ENCODE results near the gene PRDM11.
"Not testable (repeated sequence)": the region's sequence is repeated elsewhere in the genome, so short reads cannot be mapped to it uniquely, and the experiment has no call there.

The PRDM11 gene

DNA sequence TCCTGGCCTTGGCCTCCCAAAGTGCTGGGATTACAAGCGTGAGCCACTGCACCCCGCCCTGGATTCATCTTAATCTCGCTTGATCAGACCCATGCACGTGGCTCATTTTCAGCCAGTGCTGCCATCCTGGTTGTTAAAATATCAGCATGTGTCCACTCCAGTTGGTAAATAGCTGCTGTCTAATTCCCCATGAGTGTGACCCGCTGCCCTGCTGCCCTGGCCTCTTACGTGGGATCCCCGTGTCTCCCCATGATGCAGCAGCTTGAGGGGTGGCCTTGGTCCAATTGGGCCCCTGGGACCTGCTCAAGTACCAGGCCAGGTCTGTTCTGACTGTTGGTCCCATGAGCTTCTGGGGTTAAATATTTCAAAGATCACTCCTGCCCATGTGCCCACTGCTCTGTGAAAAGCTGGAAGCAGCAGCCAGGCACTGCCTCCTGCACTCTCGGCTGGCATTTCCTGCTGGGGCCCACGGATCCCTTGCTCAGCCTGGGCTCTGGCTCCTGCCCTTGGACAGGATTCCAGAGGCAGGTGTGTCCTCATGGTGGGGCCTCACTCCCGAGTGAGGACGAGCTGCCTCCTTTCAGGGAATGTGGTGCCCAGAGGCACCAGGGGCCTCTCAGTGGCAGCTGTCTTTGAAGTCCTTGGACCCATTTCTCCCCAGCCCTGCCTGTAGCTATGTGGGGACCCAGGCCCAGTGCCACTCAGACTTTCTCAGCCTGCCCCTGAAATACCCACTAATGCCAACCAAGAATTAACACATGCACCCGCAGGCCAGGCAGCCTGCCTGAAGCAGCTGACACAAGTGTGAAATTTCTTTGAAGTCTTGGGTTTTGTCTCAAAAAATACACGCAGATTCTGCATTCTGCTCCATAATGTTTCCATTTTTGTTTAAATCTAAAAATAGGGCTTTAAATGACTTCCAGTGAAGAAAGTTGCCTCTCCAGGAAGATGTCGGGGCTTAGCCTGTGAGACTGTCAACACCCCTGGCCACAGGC lies 38.1 kb upstream of the PRDM11 start:
- TF ChIP-seq, protein P1, sequence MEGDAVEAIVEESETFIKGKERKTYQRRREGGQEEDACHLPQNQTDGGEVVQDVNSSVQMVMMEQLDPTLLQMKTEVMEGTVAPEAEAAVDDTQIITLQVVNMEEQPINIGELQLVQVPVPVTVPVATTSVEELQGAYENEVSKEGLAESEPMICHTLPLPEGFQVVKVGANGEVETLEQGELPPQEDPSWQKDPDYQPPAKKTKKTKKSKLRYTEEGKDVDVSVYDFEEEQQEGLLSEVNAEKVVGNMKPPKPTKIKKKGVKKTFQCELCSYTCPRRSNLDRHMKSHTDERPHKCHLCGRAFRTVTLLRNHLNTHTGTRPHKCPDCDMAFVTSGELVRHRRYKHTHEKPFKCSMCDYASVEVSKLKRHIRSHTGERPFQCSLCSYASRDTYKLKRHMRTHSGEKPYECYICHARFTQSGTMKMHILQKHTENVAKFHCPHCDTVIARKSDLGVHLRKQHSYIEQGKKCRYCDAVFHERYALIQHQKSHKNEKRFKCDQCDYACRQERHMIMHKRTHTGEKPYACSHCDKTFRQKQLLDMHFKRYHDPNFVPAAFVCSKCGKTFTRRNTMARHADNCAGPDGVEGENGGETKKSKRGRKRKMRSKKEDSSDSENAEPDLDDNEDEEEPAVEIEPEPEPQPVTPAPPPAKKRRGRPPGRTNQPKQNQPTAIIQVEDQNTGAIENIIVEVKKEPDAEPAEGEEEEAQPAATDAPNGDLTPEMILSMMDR (conservative IDR thresholded peaks at IDR 0.05; ENCODE audit: low read depth, low read length) = no peak
- H3K4me3 ChIP-seq (ENCODE audit: low read depth, low read length) = no peak overlapping the region
- DNase-seq (ENCODE audit: low read depth) = no peak

DNA sequence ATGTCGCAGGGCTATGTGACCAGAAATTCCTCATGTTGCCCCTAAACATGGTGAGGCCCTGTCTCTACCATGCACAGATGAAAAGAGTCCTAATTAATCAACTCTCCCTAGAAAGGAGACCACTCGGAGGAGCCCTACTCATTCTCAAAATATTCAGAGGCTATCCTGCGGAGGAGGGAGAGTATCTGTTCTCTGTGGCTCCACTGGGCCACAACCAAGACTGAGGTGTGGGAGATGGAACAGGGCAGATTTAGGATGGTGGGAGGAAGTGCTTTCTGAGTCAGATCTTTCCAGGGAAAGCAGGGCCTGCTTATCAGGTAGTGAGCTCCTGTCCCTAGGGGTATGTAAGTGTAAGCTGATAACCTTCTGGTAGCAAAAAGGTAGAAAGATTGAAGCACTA lies 37.0 kb upstream of the PRDM11 start:
- H3K4me3 ChIP-seq (ENCODE audit: low read depth, low read length) = no peak overlapping the region
- TF ChIP-seq, protein P1 (conservative IDR thresholded peaks at IDR 0.05; ENCODE audit: low read depth, low read length) = no peak
- DNase-seq (ENCODE audit: low read depth) = no peak

DNA sequence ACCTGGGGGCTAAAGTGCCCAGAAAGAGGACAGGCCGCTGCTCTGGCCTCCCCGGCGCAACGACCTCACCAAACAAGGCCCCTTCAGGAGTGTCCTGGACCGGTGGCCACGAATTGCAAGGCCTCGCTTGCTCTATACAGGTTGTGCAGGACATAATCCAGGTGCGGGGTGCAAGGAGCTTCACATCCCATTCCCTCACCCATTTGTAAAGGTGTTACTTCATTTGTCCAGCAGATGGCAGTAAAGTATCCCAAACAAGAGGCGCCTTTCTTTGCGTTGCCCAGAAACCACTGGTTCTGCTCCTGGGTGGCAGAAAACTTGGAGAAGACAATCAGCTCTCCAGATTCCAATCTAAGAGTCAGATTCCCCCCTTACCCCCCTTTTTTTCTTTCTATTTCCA lies 35.9 kb upstream of the PRDM11 start:
- TF ChIP-seq, protein P1 (conservative IDR thresholded peaks at IDR 0.05; ENCODE audit: low read depth, low read length) = peak; percentile 83
- no peak overlapping the region for H3K4me3 ChIP-seq (ENCODE audit: low read depth, low read length)
- DNase-seq (ENCODE audit: low read depth) = peak; percentile 89

DNA sequence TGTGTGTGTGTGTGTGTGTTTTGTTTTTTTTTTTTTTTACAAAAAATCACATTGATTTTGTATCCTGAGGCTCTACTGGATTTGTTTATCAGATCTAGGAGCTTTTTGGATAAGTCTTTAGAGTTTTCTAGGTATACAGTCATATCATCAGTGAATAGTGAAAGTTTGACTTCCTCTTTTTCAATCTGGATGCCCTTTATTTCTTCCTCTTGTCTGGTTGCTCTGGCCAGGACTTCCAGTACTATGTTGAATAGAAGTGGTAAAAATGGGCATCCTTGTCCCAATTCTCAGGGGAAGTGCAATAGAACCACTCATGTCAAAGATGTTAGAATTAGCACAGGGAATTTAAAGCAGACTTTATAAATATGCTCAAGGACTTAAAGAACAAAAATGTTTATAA lies 32.6 kb upstream of the PRDM11 start:
- no peak for DNase-seq (ENCODE audit: low read depth)
- TF ChIP-seq, protein P1 (conservative IDR thresholded peaks at IDR 0.05; ENCODE audit: low read depth, low read length) = no peak
- H3K4me3 ChIP-seq (ENCODE audit: low read depth, low read length) = no peak overlapping the region

DNA sequence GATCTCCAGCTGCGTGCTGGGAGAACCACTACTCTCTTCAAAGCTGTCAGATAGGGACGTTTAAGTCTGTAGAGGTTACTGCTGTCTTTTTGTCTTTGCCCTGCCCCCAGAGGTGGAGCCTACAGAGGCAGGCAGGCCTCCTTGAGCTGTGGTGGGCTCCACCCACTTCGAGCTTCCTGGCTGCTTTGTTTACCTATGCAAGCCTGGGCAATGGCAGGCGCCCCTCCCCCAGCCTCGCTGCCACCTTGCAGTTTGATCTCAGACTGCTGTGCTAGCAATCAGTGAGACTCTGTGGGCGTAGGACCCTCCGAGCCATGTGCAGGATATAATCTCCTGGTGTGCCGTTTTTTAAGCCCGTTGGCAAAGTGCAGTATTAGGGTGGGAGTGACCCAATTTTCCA lies 18.6 kb upstream of the PRDM11 start:
- not testable (repeated sequence) for DNase-seq (ENCODE audit: low read depth); H3K4me3 ChIP-seq (ENCODE audit: low read depth, low read length)

DNA sequence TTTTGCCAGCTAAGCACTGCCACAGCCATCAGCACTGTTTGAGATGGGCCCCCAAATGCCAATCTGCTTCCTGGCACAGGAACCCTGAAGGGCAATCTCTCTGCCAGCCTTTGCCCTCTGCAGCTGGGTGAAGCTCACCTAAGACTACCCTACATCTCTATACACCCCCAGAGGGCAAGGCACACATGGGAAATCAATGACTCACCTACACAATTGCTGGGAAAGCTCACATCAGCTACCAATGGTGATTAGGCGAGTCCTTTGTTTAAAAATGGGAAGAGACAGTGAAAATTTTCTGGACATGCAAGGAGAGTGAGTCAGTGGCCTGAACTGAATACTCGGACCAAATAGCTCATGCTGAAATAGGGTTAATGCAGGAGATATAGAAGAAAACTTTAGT lies 12.6 kb upstream of the PRDM11 start:
- TF ChIP-seq, protein P1 (conservative IDR thresholded peaks at IDR 0.05; ENCODE audit: low read depth, low read length) = no peak
- no peak for DNase-seq (ENCODE audit: low read depth)
- no peak overlapping the region for H3K4me3 ChIP-seq (ENCODE audit: low read depth, low read length)

DNA sequence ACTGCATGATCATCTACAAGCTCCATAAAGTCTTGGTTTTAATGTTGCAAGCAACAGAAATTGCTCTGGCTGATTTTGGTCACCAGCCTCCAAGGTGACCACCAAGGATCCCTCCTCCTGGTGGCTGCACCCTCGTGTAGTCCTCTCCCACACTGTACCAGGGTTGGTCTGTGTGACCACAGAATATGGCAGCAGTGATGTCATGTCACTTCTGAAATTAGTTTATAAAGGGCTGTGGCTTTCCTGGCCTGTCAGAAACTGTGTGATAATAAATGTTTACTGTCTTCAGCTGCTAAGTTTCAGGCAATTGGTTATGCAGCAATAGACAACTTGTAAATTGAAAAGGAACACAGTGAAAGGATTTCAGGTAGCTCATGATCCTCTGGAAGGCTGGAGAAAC lies 5.3 kb upstream of the PRDM11 start:
- TF ChIP-seq, protein P1 (conservative IDR thresholded peaks at IDR 0.05; ENCODE audit: low read depth, low read length) = no peak
- no peak overlapping the region for H3K4me3 ChIP-seq (ENCODE audit: low read depth, low read length)
- DNase-seq (ENCODE audit: low read depth) = no peak
